Activated CD4-positive, CD25-positive, alpha-beta regulatory T cell (primary cell): Measurements from ENCODE around the gene TRIP6.
"Not testable (repeated sequence)": the region's sequence is repeated elsewhere in the genome, so short reads cannot be mapped to it uniquely, and the experiment has no call there.

Source experiments
- DNase-seq, 4 experiments: peaks; one replicate each; lab custom pipeline; 2025; lab: John Stamatoyannopoulos, UW

Gene TRIP6

DNA sequence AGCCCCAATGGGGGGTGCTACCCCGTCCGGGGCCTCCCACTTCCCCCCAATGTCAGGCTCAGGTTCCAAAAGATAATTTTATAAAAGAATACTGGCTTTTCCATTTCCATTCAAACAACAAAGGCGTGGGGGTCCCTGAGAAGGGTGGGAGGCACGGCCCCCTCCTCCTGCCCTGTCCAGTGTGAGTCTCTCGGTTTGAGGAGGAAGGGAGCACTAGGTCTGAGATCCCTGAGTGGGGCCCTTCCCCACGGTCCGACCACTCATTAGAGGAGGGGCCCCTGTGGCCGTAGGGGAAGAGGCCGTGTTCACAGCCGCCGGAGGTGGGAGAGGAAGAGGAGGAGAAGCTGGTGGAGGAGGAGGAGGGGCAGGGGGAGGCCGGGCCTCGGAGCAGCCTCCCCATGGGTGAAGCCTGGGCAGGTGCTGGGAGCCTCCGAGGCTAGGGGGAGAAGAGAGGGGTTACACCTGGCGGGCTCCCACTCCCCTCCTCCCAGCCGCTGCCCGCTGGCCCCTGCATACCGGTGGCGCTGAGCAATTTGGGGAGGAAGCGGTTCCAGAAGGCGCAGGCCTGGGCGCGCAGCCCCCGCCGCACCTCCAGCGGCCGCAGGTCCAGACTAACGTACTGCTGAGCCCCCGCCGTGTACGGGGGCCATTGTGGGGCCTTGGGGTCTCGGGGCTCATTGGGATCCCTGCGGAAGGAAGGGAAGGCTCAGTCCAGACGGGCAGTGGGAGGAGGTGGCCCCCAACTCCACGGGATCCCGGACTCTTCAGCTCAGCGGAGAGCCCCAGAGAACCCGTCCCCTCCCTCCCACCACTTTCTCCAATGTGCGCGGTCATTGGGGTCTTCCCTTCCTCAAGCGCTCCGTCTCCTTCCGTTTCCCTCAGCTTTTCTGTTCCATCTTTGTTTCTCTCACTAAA lies 23.7 kb downstream of the TRIP6 start:
- no peak for DNase-seq

DNA sequence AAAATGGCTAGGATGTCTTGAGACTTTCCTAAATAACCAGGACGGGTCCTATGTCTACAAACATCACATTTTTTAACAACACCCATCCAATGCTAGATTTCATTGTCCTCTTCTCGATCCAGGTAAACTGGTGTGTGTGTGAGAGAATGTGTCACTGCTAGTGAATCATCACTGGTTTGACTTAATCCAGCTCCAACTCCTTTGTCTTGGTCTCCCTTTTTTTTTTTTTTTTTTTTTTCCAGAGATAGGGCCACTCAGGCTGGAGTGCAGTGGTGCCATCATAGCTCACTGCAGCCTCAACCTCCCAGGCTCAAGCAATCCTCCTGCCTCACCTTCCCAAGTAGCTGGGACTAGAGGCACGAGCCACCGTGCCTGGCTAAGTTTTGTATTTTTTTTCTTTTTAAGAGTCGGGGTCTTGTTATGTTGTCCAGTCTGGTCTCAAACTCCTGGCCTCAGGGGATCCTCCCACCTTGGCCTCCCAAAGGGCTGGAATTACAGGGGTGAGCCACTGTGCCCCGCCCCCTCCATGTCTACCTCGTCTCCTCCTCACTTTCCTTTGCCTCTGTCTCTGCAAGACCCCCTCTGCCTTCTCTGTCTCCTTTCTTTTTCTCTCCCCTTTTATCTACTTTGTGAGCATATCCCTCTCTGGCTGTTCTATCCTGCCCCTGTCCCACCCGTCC lies 24.5 kb downstream of the TRIP6 start:
- no peak for DNase-seq

DNA sequence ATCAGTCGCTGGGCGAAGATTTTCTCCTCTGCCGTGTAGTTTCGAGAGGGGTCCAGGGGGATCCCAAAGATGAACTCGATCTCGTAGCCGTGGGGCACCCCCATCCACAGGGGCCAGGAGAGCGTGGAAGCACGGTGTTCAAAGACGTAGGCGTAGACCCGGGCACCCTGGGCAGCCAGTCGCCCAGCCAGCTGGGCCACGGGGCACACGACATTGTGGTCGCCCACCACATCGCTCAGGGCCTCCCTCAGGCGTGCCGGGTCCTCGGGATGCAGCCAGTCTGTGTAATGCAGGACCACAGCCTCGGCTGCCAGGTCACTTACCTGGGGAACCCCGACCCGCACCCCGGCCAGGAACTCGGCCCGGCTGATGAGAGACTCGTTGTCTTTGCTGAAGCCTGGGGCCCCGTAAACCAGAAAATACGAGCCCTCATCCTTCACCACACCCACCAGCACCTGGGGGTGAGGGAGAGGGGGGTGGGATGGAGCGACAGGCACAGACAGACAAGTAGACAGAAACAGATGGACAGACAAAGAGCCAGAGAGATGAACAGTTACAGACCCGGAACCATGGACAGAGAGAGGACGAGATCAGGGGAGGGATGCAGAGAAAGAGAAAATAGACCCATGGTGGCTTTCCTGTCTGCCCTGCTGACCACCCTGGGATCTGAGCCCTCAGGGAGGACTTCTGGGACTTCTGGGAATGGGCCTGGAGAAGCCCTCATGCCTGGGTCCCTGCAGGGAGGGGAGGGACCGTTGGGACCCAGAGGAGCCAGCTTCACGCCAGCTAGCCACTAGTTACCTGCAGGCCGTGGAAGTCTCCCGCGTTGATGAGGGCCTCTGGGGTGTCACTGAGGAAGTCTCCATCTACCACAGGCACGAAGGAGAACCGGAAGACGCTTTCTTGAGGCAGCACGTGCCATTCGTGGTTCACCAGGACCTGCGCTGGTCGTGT lies 25.5 kb downstream of the TRIP6 start:
- no peak for DNase-seq

DNA sequence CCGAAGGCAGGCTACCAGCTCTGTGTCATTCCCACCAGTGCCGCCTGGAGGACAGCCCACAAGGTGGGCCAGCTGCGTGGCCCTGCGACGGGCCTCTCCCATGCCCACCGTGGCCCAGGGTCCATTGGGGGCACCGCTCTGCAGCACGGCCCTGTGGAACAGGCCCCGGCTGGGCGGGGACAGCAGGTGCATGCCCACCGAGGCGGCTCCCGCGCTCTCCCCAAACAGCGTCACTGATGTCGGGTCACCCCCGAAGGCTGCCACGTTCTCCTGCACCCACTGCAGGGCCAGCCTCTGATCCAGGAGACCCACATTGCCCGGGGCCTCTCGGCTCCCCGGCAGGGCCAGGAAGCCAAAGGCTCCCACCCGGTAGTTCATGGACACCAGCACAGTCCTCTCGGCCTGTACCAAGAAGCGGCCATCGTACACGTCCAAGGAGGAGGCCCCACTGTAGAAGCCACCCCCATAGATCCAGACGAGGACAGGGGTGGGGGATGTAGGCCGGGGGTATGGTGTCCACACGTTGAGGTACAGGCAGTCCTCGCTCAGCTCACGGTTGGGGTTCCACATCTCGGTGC lies 26.2 kb downstream of the TRIP6 start:
- DNase-seq, result no peak

DNA sequence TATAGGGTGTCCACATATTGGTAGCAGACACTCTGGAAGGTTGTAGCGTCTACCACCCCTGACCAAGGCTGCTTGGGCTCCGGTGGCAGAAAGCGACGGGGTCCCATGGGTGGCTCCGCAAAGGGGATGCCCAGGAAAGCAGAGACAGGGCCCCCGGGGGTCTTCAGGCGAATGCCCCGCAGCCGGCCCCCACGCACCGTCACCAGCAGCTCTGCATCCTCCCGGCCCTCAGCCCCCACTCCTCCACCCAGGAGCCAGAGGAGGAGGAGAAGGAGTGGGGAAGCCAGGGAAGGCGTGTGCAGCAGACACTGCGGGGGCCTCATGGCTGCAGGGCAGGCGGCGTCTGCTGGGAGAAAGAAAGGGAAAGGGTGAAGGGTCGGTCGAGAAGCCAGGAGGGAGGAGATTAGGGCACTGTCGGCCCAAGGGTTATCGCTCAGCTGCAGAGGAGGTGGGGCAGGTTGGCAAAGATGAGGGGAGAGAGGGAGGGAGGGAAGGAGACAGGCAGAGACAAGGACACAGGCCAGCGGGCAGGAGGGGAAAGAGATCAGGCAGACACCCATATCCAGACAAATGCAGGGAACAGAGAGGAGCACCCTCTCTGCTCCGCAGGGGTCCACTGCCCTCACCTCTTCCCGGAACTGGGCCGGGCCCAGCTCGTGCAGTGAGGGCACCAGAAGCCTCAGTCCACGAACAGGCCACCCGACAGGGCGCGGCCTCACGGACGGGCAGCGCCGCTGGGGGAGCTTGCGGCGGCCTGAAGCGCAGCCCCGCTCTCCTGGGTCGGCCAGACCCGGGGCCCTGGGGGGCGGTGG lies 26.9 kb downstream of the TRIP6 start:
- DNase-seq, result no peak

DNA sequence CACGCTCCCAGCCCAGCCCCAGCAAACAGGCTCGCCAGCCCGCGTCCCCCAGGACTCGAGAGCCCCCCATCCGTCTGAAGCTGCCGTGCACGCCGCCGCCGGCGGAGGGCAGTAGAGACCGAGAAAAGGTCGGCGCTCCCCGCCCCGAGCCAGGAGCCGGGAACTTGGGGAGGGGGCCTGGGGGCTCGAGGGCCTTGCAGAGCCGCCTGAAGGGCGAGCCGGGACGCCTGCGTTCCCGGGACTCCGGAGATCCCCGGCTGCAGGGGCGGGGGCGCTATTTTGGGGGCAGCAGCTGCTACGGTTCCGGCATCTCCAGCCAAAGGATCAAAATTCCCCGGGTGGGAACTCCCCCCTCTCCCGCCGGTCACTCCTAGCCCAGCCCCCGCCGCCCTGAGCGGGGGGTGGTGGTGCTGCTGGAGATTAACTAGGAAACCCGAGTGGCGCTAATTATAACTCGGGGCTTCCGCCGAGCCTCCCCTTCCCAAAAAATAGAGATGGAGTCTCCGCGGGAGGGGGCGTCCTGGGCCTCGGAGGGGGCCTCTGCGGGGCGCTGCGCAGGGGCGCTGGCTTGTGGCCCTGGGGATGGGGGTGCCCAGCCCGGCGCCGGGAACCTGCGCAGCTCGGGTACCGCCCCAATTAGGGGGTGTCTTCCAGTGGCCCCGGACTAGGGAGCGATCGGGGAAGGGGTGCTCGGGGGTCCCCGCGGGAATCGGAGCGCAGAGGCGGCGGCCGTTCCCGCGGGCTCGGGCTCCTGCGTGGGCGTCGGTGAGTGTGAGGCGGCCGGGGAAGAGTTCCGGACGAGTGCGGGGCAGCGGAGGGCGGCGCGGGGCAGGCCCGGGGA lies 27.9 kb downstream of the TRIP6 start:
- peak in 3 of 4 experiments; percentile 21 to 58 (median 38) for DNase-seq

DNA sequence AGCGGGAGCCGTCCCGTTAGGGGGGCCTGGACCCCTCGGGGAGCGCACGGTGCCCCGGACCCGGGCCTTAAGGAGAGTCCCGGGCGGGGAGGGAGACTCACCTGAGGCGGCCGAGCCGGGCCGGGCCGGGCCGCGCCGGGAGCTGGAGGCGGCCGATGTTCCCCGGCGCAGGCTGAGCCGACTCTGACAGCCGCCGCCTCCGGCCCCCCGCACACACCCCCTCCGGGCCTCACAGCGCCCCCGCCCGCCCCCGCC lies 28.4 kb downstream of the TRIP6 start, which contains the start of gene ACHE:
Gene ACHE (minus strand): TSS at position 188 of the 255 bp plus-strand sequence. CDS start 1,656 bp downstream, outside the sequence.
- no peak for DNase-seq

DNA sequence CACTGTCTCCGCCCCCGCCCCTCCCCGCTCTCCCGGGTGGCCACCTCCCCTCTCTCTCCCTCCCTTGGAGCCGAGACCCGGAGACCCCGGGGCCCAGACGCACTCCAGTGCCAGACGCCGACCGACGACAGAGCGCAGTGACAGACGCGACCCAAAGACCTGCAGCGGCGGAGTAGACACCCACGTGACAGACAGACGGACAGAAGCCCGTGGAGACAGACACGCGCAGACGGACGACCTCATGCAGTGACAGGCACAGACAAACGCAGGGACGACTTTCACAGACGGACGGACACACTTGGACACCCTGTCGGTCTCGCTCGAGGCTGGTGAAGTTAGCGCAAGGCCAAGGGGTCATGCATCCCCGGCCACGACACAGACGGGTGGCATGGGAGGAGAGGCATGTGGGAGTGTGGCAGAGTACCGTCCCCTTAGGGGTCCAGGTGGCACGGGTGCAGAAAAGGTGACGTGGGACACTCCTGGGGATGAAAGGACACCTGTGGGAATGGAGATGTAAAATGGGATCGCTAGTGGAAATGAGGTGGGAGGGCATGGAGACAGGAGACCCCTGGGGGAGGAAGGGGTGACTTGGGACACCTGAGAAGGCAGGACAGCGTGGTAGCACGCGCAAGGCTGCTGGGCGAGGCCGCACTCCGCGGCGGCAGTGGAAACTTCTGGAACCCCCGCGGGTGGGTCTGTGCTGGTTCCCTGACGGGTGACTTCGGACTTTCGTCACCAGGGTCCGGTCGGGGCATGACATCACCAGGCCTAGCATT lies 29.0 kb downstream of the TRIP6 start:
- DNase-seq, result no peak

DNA sequence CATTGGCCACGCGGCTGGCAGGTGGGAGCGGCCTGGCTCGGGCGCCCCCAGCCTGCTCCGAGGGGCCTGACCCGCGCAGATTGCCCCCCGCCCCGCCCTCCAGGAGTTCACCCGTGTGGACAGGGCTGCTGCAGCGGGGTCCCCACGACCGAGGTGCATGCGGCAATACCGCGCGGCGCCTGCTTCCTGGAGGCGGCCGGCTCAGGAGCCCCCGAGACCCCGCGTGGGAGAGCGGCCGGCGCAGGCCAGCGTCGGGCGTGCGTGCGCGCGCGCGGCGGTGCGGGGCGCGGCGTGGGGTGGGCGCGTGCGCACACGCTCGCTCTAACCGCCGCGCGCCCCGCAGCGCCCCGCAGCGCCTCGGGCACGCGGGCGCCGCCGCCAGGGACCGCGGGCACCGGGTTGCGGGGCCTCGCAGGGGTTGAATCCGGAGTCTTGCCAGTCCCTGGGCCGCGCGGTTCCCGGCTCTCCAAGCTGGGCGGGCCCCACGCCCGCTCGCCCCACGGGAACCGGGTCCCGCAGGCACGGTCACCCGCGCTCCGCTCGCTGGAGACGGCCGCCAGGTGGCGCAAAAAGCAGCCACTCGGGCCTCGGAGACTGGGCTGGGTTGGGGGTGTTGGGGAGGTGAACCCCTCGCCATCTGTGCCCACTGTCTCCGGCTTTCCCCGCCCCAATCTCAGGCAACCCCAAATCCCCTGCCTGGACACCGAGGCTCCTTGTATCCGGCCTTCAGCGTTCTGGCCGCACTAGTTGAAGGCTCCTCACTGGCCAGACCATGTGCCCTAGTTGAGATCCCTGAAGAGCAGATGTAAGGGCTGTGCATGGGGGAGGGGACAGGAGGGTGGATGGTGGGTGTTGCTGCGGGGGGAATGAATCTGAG lies 29.8 kb downstream of the TRIP6 start:
- DNase-seq, result peak in 3 of 4 experiments; percentile 29 to 57 (median 52)

DNA sequence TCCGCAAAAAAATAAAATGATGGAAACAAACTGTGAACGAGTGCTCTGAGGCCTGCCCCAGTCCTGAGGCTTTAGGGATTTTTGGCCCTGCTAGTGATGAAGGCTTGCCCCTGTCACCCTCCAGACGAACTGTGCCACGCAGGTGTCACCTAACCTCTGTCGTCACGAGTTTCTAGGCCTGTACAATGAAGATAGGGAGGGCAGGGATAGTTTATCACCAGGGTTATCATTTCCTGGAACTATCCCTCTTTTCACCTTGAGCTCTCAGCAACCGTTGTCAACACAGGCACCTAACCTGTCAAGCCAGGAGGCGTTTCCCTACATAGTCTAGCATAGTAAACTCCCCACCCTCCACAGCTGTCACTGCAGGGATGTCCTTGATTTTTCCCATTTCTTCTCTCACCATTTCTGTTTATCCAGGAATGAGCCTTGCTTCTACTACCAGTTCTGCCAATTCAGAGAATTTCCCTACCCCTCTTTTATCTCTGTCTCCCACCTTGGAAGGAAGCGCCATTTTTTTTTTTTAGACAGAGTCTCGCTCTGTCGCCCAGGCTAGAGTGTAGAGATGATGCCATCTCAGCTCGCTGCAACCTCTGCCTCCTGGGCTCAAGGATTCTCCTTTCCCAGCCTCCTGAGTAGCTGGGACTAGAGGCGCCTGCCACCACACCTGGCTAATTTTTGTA lies 30.7 kb downstream of the TRIP6 start:
- DNase-seq, result no peak

DNA sequence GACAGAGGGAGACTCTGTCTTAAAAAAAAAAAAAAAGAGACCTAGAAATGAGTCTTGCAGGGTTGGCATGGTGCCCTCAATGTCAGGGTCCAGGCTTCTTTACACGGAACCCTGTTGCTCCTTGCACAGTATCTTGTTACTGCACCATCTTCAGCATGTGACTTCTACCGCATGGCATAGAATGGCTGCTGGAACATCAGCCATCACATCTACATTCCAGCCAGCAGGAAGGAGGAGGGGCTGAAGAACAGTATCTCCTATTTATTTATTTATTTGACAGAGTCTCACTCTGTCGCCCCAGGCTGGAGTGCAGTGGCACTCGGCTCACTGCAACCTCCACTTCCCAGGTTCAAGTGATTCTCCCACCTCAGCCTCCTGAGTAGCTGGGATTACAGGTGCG lies 32.2 kb downstream of the TRIP6 start:
- DNase-seq, result no peak

DNA sequence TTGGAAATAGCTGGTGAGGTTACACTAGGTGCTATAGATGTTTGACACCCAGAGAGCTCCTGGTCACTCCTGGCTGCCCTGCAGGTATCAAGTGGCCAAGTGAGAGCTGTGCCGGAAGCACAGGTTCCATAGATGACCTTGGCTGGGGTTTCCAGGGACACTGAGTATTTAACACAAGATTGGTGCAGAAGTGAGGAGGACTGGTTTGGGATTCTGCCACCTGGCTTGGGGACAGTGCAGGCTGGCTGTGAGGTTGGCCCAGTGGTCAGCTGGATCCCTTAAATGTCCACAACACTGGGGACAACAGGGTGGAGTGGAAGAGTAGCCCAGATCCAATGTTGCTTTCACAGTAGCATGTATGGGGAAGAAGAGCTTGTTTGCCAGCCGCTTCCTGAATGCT lies 33.8 kb downstream of the TRIP6 start:
- DNase-seq, result no peak

DNA sequence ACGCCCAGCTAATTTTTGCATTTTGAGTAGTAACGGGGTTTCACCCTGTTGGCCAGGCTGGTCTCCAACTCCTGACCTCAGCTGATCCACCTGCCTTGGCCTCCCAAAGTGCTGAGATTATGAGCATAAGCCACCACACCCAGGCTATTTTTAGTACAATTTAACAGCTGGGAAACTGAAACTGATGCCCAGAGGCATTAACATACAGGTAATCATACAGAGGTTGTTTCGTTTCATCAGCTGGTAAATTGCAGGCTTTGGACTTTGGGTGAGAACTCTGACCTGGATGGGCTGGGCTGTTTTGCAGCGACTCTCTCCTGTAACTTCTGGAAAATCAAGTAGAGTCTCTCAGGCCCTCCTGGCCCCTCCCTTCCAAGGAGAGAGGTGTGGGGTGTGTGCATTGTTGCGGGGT lies 34.7 kb downstream of the TRIP6 start:
- no peak for DNase-seq

DNA sequence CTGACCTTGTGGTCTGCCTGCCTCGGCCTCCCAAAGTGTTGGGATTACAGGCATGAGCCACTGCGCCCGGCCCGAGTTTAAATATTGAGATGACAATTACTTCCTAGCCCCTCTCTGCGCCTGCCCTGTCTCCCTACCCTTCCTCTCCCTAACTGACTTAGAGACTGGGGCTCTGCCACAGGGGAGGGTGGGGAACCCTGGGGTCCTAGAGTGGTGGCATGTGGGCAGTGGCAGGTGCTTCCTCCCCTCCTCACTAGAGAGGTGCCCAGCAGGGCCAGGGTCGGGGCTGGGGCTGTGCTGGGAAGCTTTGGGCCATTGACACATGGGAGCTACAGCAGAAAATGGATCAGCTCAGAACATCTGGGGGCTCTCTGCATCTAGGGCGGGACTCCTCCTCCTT lies 35.5 kb downstream of the TRIP6 start:
- no peak for DNase-seq

DNA sequence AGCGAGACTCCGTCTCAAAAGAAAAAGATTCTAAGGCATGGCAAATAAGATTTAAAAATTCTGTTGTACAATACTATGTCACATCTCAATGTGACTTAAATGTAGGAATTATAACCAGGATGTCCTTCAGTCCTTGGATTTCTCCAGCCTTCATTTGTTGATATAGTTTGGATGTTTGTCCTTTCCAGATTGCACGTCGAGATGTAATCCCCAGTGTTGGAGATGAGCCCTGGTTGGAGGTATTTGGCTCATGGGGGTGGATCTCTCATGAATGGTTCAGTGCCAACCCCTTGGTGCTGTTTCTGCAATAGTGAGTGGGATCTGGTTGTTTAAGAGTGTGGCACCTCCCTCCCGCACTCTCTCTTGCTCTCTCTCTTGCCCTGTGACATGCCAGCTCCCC lies 41.3 kb downstream of the TRIP6 start:
- DNase-seq, result no peak

DNA sequence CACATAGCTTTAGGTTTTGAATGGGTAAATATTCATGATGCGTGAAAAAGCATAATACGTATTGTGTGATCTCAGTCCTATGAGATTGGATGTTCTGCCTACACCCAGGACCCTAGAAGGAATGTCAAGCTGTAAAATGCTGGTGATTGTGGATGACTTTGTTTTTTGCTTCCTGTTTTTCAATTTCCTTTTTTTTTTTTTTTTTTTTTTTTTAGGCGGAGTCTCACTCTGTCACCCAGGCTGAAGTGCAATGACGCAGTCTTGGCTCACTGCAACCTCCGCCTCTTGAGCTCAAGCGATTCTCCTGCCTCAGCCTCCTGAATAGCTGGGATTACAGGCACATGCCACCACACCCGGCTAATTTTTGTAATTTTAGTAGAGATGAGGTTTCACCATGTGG lies 43.3 kb downstream of the TRIP6 start:
- DNase-seq, result not testable (repeated sequence)

DNA sequence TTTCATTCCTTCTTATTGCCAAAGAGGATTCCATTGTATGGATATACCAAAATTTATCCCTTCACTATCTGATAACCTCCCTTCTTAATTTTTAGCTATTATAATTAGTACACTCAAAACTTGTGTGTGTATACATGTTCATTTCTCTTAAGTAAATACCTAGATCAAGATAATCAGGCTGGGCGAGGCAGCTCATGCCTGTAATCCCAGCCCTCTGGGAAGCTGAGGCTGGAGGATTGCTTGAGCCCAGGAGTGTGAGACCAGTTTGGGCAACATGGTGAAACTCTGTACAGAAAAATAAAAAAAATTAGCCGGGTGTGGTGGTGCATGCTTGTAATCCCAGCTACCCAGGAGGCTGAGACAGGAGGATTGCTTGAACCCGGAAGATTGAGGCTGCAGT lies 44.3 kb downstream of the TRIP6 start:
- no peak for DNase-seq
